GM12892 (cell line): ENCODE results near the gene NPIPB9.
"Not testable (repeated sequence)": the region's sequence is repeated elsewhere in the genome, so short reads cannot be mapped to it uniquely, and the experiment has no call there.

ENCODE experiments used
- POLR2A ChIP-seq: IDR thresholded peaks from 2 replicates; pipeline ENCODE4 v1.6.1; 2011; ENCODE audit warnings: low read depth, low read length, control low read depth
- POLR2AphosphoS5 ChIP-seq: IDR thresholded peaks from 2 replicates; pipeline ENCODE4 v1.6.1; 2011; ENCODE audit warnings: low read depth, low read length, control low read depth
- TAF1 ChIP-seq: IDR thresholded peaks from 2 replicates; pipeline ENCODE4 v1.6.1; 2011; ENCODE audit warnings: low read depth, mild to moderate bottlenecking, control low read depth, low read length, borderline replicate concordance

GRCh38 chr16:28731253-28731652, 20.3 kb upstream of the NPIPB9 start:
- not testable (repeated sequence) for TF ChIP-seq POLR2AphosphoS5, POLR2A, TAF1
